Daoy (cell line): ENCODE measurements around the gene SCUBE1. TPM values are rescaled to one million over a fixed set of nuclear protein-coding genes. Genes with fewer than 3 reads are reported as not detected.

Source experiments
- DNase-seq: peaks from one replicate; pipeline ENCODE4 v3.0.0-alpha.2; 2015; ENCODE audit warnings: low read depth
- total RNA-seq: library from RNA; depleted of rRNA; stranded (reverse); fragments of >200 nt; shearing (Covaris generic); gene quantifications from 2 replicates; pipeline ENCODE4 v1.2.3, GENCODE V29; 2014

Gene SCUBE1
- total RNA-seq, 1 experiment from 2014 or later: 1.4 TPM

GRCh38 chr22:43279867-43280522 is 63.2 kb downstream of the SCUBE1 start:
- DNase-seq: no peak

GRCh38 chr22:43277987-43278601 is 65.1 kb downstream of the SCUBE1 start:
- DNase-seq: no peak

GRCh38 chr22:43277091-43277490 is 66.1 kb downstream of the SCUBE1 start:
- DNase-seq: no peak

- peak; percentile 62 for DNase-seq
Observed at GRCh38 chr22:43276321-43276720, 66.9 kb downstream of the SCUBE1 start.

GRCh38 chr22:43275545-43276317 is 67.4 kb downstream of the SCUBE1 start:
- DNase-seq: peak; percentile 94

GRCh38 chr22:43274595-43275240 is 68.5 kb downstream of the SCUBE1 start:
- no peak for DNase-seq

GRCh38 chr22:43273902-43274484 is 69.2 kb downstream of the SCUBE1 start:
- DNase-seq: peak; percentile 68

GRCh38 chr22:43272869-43273318 is 70.3 kb downstream of the SCUBE1 start:
- DNase-seq: no peak

GRCh38 chr22:43272301-43272700 is 70.9 kb downstream of the SCUBE1 start:
- DNase-seq: no peak

- no peak for DNase-seq
Observed at GRCh38 chr22:43270949-43271348, 72.2 kb downstream of the SCUBE1 start.

GRCh38 chr22:43270314-43270908 is 72.8 kb downstream of the SCUBE1 start:
- DNase-seq: peak; percentile 25

GRCh38 chr22:43269646-43270045 is 73.5 kb downstream of the SCUBE1 start:
- DNase-seq: no peak

GRCh38 chr22:43269246-43269645 is 73.9 kb downstream of the SCUBE1 start:
- DNase-seq: no peak

GRCh38 chr22:43267981-43268660 is 75.1 kb downstream of the SCUBE1 start:
- no peak for DNase-seq

- no peak for DNase-seq
Observed at GRCh38 chr22:43267332-43267980, 75.7 kb downstream of the SCUBE1 start.

GRCh38 chr22:43266076-43266475 is 77.1 kb downstream of the SCUBE1 start:
- no peak for DNase-seq

GRCh38 chr22:43263645-43264514 is 79.3 kb downstream of the SCUBE1 start:
- DNase-seq: peak; percentile 96

- DNase-seq: peak; percentile 50
Observed at GRCh38 chr22:43262990-43263644, 80.1 kb downstream of the SCUBE1 start.
